Adrenal gland (tissue), 5 donors: ENCODE results near the gene HOXA10.

ENCODE experiments used
- CTCF ChIP-seq, 6 experiments: fragments of 450-650 bp in 4 of 6; fragments of 200-600 bp in 2 of 6; sonication (generic) in 1 of 6; IDR thresholded peaks; 1 replicate in 5 of 6; 2 replicates in 1 of 6; pipeline versions ENCODE4 v1.5.1 to v1.8.0; 2016 to 2021; ENCODE audit warnings: antibody characterized with exemption in 6 of 6, mild to moderate bottlenecking in 2 of 6, moderate library complexity in 1 of 6
- POLR2A ChIP-seq, 2 donors: fragments of 450-650 bp; IDR thresholded peaks; one replicate each; pipeline ENCODE4 v1.6.1; 2017; ENCODE audit warnings: antibody characterized with exemption in 2 of 2, mild to moderate bottlenecking in 2 of 2, moderate library complexity in 1 of 2
- donor health status: DM: no; HTN: no; CAD: no.

- no peak for TF ChIP-seq CTCF (IDR thresholded peaks at IDR 0.05)
- no peak for TF ChIP-seq POLR2A (IDR thresholded peaks at IDR 0.05)
Measured at GRCh38 chr7:27140126-27140857, 33.8 kb downstream of the HOXA10 start.
